GDM1 (cell line): Measurements from ENCODE around the gene SNAPC4.
"Not testable (repeated sequence)": the region's sequence is repeated elsewhere in the genome, so short reads cannot be mapped to it uniquely, and the experiment has no call there.

ENCODE experiments used
- DNase-seq: peaks from one replicate; lab custom pipeline; 2025; lab: John Stamatoyannopoulos, UW

The SNAPC4 gene

GRCh38 chr9:136407911-136408310, 7.9 kb upstream of the SNAPC4 start:
- DNase-seq, result no peak

GRCh38 chr9:136407061-136407460, 7.1 kb upstream of the SNAPC4 start:
- not testable (repeated sequence) for DNase-seq

- DNase-seq, result not testable (repeated sequence)
These were observed 5.9 kb upstream of the SNAPC4 start for GRCh38 chr9:136405904-136406303.

GRCh38 chr9:136405481-136405880, 5.5 kb upstream of the SNAPC4 start:
- DNase-seq, result no peak

- DNase-seq, result no peak
These were observed 4.8 kb upstream of the SNAPC4 start for GRCh38 chr9:136404801-136405136.

- DNase-seq, result no peak
These were observed 4.2 kb upstream of the SNAPC4 start for GRCh38 chr9:136403915-136404800.

- DNase-seq, result no peak
These were observed 3.6 kb upstream of the SNAPC4 start for GRCh38 chr9:136403538-136403914.

- no peak for DNase-seq
These were observed 2.1 kb upstream of the SNAPC4 start for GRCh38 chr9:136402067-136402466.

GRCh38 chr9:136401173-136401922, 1.4 kb upstream of the SNAPC4 start:
- DNase-seq, result no peak

GRCh38 chr9:136399176-136400037, 563 bp downstream of the SNAPC4 start:
- DNase-seq, result no peak

- no peak for DNase-seq
These were observed 1.7 kb downstream of the SNAPC4 start for GRCh38 chr9:136398286-136398685.

GRCh38 chr9:136397643-136398042, 2.3 kb downstream of the SNAPC4 start:
- DNase-seq, result no peak

GRCh38 chr9:136396219-136396515, 3.8 kb downstream of the SNAPC4 start:
- DNase-seq, result no peak

- DNase-seq, result no peak
These were observed 4.4 kb downstream of the SNAPC4 start for GRCh38 chr9:136395345-136396218.

GRCh38 chr9:136395020-136395340, 5.0 kb downstream of the SNAPC4 start:
- no peak for DNase-seq

- no peak for DNase-seq
These were observed 5.5 kb downstream of the SNAPC4 start for GRCh38 chr9:136394312-136395019.

- DNase-seq, result no peak
These were observed 6.4 kb downstream of the SNAPC4 start for GRCh38 chr9:136393531-136393930.

- no peak for DNase-seq
These were observed 7.2 kb downstream of the SNAPC4 start for GRCh38 chr9:136392538-136393449.

GRCh38 chr9:136391737-136392537, 8.0 kb downstream of the SNAPC4 start:
- DNase-seq, result no peak
